Measurements from ENCODE around the gene PHF12.
"Not testable (repeated sequence)": the region's sequence is repeated elsewhere in the genome, so short reads cannot be mapped to it uniquely, and the experiment has no call there.

PHF12 gene

GRCh38 chr17:28908640-28909167, 42.6 kb downstream of the PHF12 start:
- no peaks in the 10 kb centered on the region for H3K4me1 Mint-ChIP-seq
- no peaks in the 10 kb centered on the region for H3K9me3 Mint-ChIP-seq
- H3K4me3 Mint-ChIP-seq, result no peak overlapping the region
- H3K27me3 Mint-ChIP-seq, result no peaks in the 10 kb centered on the region
- H3K27ac Mint-ChIP-seq, result no peak overlapping the region
- H3K36me3 Mint-ChIP-seq, result peaks cover 8% of the 10 kb centered on the region

- peaks cover 5% of the 10 kb centered on the region for H3K4me1 Mint-ChIP-seq
- H3K36me3 Mint-ChIP-seq, result peaks cover 8% of the 10 kb centered on the region
- H3K9me3 Mint-ChIP-seq, result no peaks in the 10 kb centered on the region
- H3K27me3 Mint-ChIP-seq, result no peaks in the 10 kb centered on the region
- H3K4me3 Mint-ChIP-seq, result no peak overlapping the region
- H3K27ac Mint-ChIP-seq, result peak overlapping the region; percentile 30
These were observed 43.4 kb downstream of the PHF12 start for GRCh38 chr17:28907709-28908475.

- Mint-ChIP-seq H3K27me3 (no peaks in the 10 kb centered on the region), H3K36me3 (peaks cover 6% of the 10 kb centered on the region), H3K4me1 (peaks cover 10% of the 10 kb centered on the region), H3K9me3 (no peaks in the 10 kb centered on the region), H3K27ac (peak overlapping the region; percentile 52), H3K4me3 (no peak overlapping the region)
These were observed 44.4 kb downstream of the PHF12 start for GRCh38 chr17:28906706-28907438.

- Mint-ChIP-seq H3K4me1 (peaks cover 15% of the 10 kb centered on the region), H3K27me3 (no peaks in the 10 kb centered on the region), H3K27ac (no peak overlapping the region), H3K4me3 (no peak overlapping the region), H3K36me3 (peaks cover 6% of the 10 kb centered on the region), H3K9me3 (no peaks in the 10 kb centered on the region)
These were observed 45.0 kb downstream of the PHF12 start for GRCh38 chr17:28906276-28906675.

- H3K27ac Mint-ChIP-seq, result no peak overlapping the region
- H3K36me3 Mint-ChIP-seq, result peaks cover 8% of the 10 kb centered on the region
- no peak overlapping the region for H3K4me3 Mint-ChIP-seq
- no peaks in the 10 kb centered on the region for H3K27me3 Mint-ChIP-seq
- H3K9me3 Mint-ChIP-seq, result no peaks in the 10 kb centered on the region
- H3K4me1 Mint-ChIP-seq, result peaks cover 24% of the 10 kb centered on the region
These were observed 46.5 kb downstream of the PHF12 start for GRCh38 chr17:28904800-28905199.

- Mint-ChIP-seq H3K4me3 (peak overlapping the region; percentile 79), H3K27ac (peak overlapping the region; percentile 49), H3K4me1 (peaks cover 36% of the 10 kb centered on the region)
- not testable (repeated sequence) for H3K9me3 Mint-ChIP-seq, H3K27me3 Mint-ChIP-seq, H3K36me3 Mint-ChIP-seq
These were observed 47.8 kb downstream of the PHF12 start for GRCh38 chr17:28903546-28903841.

GRCh38 chr17:28902819-28903545, 48.3 kb downstream of the PHF12 start, which contains the start of gene DHRS13:
TSS of gene DHRS13 (minus strand) at chr17:28903079. CDS start at chr17:28902944, 135 bp downstream.
- Mint-ChIP-seq H3K4me3 (peak within 1 kb of the TSS; percentile 83), H3K27me3 (no peaks in the 10 kb centered on the region), H3K36me3 (peaks cover 10% of the 10 kb centered on the region), H3K27ac (peak within 1 kb of the TSS; percentile 87), H3K9me3 (no peaks in the 10 kb centered on the region), H3K4me1 (peaks cover 39% of the 10 kb centered on the region)

- Mint-ChIP-seq H3K4me3 (peak overlapping the region; percentile 83), H3K4me1 (peaks cover 41% of the 10 kb centered on the region)
These were observed 49.2 kb downstream of the PHF12 start for GRCh38 chr17:28901866-28902818.

GRCh38 chr17:28900986-28901726, 50.2 kb downstream of the PHF12 start:
- Mint-ChIP-seq H3K36me3 (peaks cover 10% of the 10 kb centered on the region), H3K9me3 (no peaks in the 10 kb centered on the region), H3K4me3 (peak overlapping the region; percentile 83), H3K27me3 (no peaks in the 10 kb centered on the region), H3K4me1 (peaks cover 49% of the 10 kb centered on the region), H3K27ac (peak overlapping the region; percentile 87)

More at GRCh38 chr17:28901866-28902818, 49.2 kb downstream of the PHF12 start:
- Mint-ChIP-seq H3K27me3 (no peaks in the 10 kb centered on the region), H3K9me3 (no peaks in the 10 kb centered on the region), H3K36me3 (peaks cover 10% of the 10 kb centered on the region), H3K27ac (peak overlapping the region; percentile 87)

- H3K27ac Mint-ChIP-seq, result peak overlapping the region; percentile 59
- H3K9me3 Mint-ChIP-seq, result no peaks in the 10 kb centered on the region
- peak overlapping the region; percentile 28 for H3K4me3 Mint-ChIP-seq
- H3K36me3 Mint-ChIP-seq, result peaks cover 10% of the 10 kb centered on the region
- H3K27me3 Mint-ChIP-seq, result no peaks in the 10 kb centered on the region
- peaks cover 59% of the 10 kb centered on the region for H3K4me1 Mint-ChIP-seq
These were observed 52.0 kb downstream of the PHF12 start for GRCh38 chr17:28899212-28899815.

- Mint-ChIP-seq H3K27me3 (no peaks in the 10 kb centered on the region), H3K4me3 (no peak overlapping the region), H3K4me1 (peaks cover 63% of the 10 kb centered on the region), H3K9me3 (no peaks in the 10 kb centered on the region), H3K36me3 (peaks cover 10% of the 10 kb centered on the region), H3K27ac (no peak overlapping the region)
These were observed 52.8 kb downstream of the PHF12 start for GRCh38 chr17:28898527-28898955.

- Mint-ChIP-seq H3K4me3 (peak overlapping the region; percentile 93), H3K9me3 (no peaks in the 10 kb centered on the region), H3K27ac (peak overlapping the region; percentile 97), H3K4me1 (peaks cover 64% of the 10 kb centered on the region), H3K27me3 (no peaks in the 10 kb centered on the region), H3K36me3 (peaks cover 13% of the 10 kb centered on the region)
These were observed 53.4 kb downstream of the PHF12 start for GRCh38 chr17:28897769-28898526.
